Measurements from ENCODE around the gene ADGRF5.
"Not testable (repeated sequence)": the region's sequence is repeated elsewhere in the genome, so short reads cannot be mapped to it uniquely, and the experiment has no call there.

Gene ADGRF5

DNA sequence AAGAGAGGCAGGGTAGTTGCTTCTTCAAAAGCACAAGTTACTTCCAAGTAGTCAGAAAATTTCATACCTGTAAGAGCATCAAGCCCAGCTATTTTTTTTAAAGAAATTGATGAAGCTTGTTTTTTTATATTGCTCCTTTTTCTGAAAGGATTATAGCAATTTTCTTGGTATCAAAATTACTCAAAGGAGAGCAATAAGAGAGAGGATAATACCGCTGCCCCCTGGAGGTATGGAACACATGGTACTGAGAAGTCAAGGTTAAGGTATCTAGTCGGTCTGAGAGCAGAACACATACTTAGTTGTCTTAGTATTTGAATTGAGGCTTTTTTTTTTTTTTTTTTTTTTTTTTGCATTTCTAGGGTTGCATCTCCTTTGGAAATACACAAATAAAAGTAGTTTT, 59.4 kb downstream of the ADGRF5 start:
- DNase-seq (ENCODE audit: low read depth, low spot score) = no peak
- Histone ChIP-seq H3K4me1 (ENCODE audit: control insufficient read depth, insufficient read depth, low read length) (no peaks in the 10 kb centered on the region), H3K4me3 (ENCODE audit: low read length) (no peak overlapping the region), H3K9me3 (ENCODE audit: control insufficient read depth, insufficient read depth, low read length) (no peaks in the 10 kb centered on the region), H3K36me3 (ENCODE audit: control insufficient read depth, insufficient read depth, low read length) (no peaks in the 10 kb centered on the region), H3K27me3 (ENCODE audit: control insufficient read depth, insufficient read depth, low read length) (no peaks in the 10 kb centered on the region), H3K27ac (ENCODE audit: low read length) (no peak overlapping the region)
- no CpG with 5 or more reads among the region's 2 CpGs for WGBS (ENCODE audit: insufficient coverage, insufficient read length)

DNA sequence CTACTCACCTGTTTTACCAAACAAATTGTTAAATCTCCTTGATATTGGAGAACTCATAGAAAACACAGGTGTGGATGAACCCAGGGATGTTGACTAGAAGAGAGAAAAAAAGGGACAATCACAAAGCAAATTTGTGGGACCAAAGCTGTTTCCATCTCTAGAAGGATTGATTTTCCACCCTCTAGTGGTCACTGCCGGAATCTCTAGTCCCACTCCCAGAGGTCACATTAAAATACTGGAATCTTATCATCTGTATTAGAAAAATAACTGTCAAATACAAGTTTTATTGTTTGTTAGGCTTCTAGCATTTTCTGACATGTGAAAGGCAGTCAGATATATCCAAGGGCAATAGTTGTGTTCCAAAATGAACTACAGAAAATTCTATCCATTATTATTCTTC, 65.8 kb downstream of the ADGRF5 start:
- not testable (repeated sequence) for H3K27ac ChIP-seq (ENCODE audit: low read length); H3K9me3 ChIP-seq (ENCODE audit: control insufficient read depth, insufficient read depth, low read length); H3K4me3 ChIP-seq (ENCODE audit: low read length); H3K36me3 ChIP-seq (ENCODE audit: control insufficient read depth, insufficient read depth, low read length); H3K4me1 ChIP-seq (ENCODE audit: control insufficient read depth, insufficient read depth, low read length); H3K27me3 ChIP-seq (ENCODE audit: control insufficient read depth, insufficient read depth, low read length); DNase-seq (ENCODE audit: low read depth, low spot score)
- WGBS (ENCODE audit: insufficient coverage, insufficient read length) = no CpG with 5 or more reads among the region's 1 CpG

DNA sequence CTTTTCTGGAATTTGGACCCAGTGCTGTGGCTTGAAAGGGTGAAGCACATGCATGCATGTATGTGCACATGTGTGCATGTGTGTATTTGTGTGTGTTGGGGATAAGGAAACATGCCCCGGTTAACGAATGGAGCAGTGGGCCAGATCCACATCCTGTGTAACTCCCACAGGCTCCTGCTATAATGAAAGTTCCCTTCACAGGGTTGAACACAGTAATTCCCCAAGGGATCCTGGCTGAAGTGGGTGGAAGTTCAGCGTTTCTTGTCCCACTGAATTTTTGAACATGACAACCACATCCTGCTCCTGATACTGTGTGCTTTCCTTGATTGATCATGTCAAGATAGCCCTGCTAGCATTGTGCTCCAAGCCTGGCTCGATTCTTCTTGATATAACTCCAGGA, 70.2 kb downstream of the ADGRF5 start:
- H3K27ac ChIP-seq (ENCODE audit: low read length); H3K4me3 ChIP-seq (ENCODE audit: low read length); H3K4me1 ChIP-seq (ENCODE audit: control insufficient read depth, insufficient read depth, low read length); DNase-seq (ENCODE audit: low read depth, low spot score); H3K36me3 ChIP-seq (ENCODE audit: control insufficient read depth, insufficient read depth, low read length); H3K27me3 ChIP-seq (ENCODE audit: control insufficient read depth, insufficient read depth, low read length); H3K9me3 ChIP-seq (ENCODE audit: control insufficient read depth, insufficient read depth, low read length): not testable (repeated sequence)
- WGBS (ENCODE audit: insufficient coverage, insufficient read length) = no CpG with 5 or more reads among the region's 4 CpGs

DNA sequence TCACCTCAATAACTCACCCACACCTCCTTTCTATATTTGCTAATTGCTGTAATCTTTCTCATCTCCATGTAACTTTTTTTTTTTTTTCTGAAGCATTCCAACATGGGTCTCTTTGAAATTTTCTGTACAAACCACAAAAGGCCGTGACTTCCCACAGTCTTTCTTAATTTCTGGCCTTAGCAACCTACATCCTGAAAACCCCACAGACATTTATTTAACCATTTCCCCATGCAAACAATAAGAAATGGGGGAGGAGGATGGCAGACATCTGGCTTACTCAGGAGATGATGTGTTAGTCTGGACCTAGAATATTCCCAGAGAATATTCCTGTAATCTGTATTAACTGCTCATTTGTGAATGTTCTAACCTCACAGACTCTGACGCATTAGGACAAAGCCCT, 70.9 kb downstream of the ADGRF5 start:
- H3K4me1 ChIP-seq (ENCODE audit: control insufficient read depth, insufficient read depth, low read length) = no peaks in the 10 kb centered on the region
- no peak overlapping the region for H3K4me3 ChIP-seq (ENCODE audit: low read length)
- no CpG with 5 or more reads among the region's 2 CpGs for WGBS (ENCODE audit: insufficient coverage, insufficient read length)
- no peak for DNase-seq (ENCODE audit: low read depth, low spot score)
- no peaks in the 10 kb centered on the region for H3K36me3 ChIP-seq (ENCODE audit: control insufficient read depth, insufficient read depth, low read length)
- no peaks in the 10 kb centered on the region for H3K27me3 ChIP-seq (ENCODE audit: control insufficient read depth, insufficient read depth, low read length)
- H3K27ac ChIP-seq (ENCODE audit: low read length) = no peak overlapping the region
- H3K9me3 ChIP-seq (ENCODE audit: control insufficient read depth, insufficient read depth, low read length) = no peaks in the 10 kb centered on the region

DNA sequence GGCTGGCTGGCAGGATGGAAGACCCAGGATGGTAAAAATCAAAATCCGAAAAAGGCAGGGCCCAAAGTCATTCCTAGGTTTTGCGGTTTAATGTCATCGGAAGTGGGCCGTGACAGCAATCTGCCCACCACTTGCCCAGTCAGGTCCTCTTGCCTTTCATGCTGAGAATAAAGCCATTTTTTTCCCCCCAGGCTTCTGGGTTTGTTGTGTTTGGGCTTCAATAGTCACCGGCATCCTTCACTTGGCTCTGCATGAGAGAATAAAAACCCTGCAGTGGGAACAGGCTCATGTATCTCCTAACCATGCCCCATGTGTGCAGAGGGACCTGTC, 72.4 kb downstream of the ADGRF5 start:
- H3K27ac ChIP-seq (ENCODE audit: low read length) = no peak overlapping the region
- no peaks in the 10 kb centered on the region for H3K9me3 ChIP-seq (ENCODE audit: control insufficient read depth, insufficient read depth, low read length)
- no peak overlapping the region for H3K4me3 ChIP-seq (ENCODE audit: low read length)
- no peaks in the 10 kb centered on the region for H3K36me3 ChIP-seq (ENCODE audit: control insufficient read depth, insufficient read depth, low read length)
- H3K4me1 ChIP-seq (ENCODE audit: control insufficient read depth, insufficient read depth, low read length) = no peaks in the 10 kb centered on the region
- H3K27me3 ChIP-seq (ENCODE audit: control insufficient read depth, insufficient read depth, low read length) = no peaks in the 10 kb centered on the region
- no CpG with 5 or more reads among the region's 5 CpGs for WGBS (ENCODE audit: insufficient coverage, insufficient read length)
- no peak for DNase-seq (ENCODE audit: low read depth, low spot score)

DNA sequence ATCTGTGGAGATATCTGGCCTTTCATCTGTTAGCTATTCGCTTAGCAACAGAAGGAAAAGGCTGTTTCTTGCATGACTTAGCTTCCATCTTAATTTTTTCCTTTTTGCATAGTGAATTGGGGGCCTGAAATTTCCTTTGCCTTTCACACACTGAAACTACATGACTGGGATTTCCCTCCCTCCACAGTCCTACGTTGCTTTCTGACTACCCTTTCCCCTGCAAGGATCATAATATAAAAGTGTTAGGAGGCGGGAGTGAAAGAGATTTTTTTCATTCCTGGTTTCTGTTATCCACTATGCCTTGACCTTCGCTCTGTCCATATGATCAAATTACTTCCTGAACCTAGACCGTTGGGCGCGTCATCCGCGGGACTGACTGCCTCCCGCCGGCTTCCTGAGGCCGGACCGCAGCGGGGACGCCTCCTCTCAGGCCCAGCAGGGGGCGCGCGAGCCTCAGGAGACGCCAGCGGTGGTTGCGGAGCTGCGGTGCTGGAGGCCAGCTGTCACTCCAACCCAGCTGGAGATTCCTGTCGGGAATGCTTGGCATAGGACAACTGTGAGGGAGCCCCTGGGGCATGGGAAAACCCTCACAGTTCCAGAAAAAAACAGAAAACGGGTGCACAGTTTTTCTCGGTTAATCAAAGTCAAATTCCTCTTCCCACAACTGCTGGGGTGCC, 72.9 kb downstream of the ADGRF5 start:
- no CpG with 5 or more reads among the region's 25 CpGs for WGBS (ENCODE audit: insufficient coverage, insufficient read length)
- DNase-seq (ENCODE audit: low read depth, low spot score) = peak; percentile 60
- Histone ChIP-seq H3K27me3 (ENCODE audit: control insufficient read depth, insufficient read depth, low read length) (no peaks in the 10 kb centered on the region), H3K36me3 (ENCODE audit: control insufficient read depth, insufficient read depth, low read length) (no peaks in the 10 kb centered on the region), H3K9me3 (ENCODE audit: control insufficient read depth, insufficient read depth, low read length) (no peaks in the 10 kb centered on the region), H3K27ac (ENCODE audit: low read length) (no peak overlapping the region), H3K4me3 (ENCODE audit: low read length) (no peak overlapping the region), H3K4me1 (ENCODE audit: control insufficient read depth, insufficient read depth, low read length) (no peaks in the 10 kb centered on the region)

DNA sequence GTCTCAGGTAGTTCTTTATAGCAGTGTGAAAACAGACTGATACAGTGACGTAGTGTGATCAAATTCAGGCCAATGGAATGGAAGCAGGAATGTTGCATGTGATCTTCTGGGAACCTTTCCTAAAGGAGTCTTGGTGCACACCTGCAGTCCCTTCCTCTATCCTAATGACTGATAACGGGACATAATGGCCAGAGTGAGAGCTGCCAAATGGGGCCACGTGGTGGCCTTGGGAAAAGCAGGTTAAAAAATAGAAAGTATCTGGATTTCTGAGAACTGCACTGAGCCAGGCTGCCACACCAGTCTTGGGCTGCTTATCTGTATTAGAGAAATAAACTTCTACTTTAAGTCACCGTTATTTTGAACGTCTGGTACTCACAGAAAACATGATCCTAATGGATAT, 76.6 kb downstream of the ADGRF5 start:
- Histone ChIP-seq H3K36me3 (ENCODE audit: control insufficient read depth, insufficient read depth, low read length) (no peaks in the 10 kb centered on the region), H3K4me3 (ENCODE audit: low read length) (no peak overlapping the region), H3K4me1 (ENCODE audit: control insufficient read depth, insufficient read depth, low read length) (no peaks in the 10 kb centered on the region), H3K27ac (ENCODE audit: low read length) (no peak overlapping the region), H3K27me3 (ENCODE audit: control insufficient read depth, insufficient read depth, low read length) (no peaks in the 10 kb centered on the region), H3K9me3 (ENCODE audit: control insufficient read depth, insufficient read depth, low read length) (no peaks in the 10 kb centered on the region)
- no peak for DNase-seq (ENCODE audit: low read depth, low spot score)
- no CpG with 5 or more reads among the region's 5 CpGs for WGBS (ENCODE audit: insufficient coverage, insufficient read length)

DNA sequence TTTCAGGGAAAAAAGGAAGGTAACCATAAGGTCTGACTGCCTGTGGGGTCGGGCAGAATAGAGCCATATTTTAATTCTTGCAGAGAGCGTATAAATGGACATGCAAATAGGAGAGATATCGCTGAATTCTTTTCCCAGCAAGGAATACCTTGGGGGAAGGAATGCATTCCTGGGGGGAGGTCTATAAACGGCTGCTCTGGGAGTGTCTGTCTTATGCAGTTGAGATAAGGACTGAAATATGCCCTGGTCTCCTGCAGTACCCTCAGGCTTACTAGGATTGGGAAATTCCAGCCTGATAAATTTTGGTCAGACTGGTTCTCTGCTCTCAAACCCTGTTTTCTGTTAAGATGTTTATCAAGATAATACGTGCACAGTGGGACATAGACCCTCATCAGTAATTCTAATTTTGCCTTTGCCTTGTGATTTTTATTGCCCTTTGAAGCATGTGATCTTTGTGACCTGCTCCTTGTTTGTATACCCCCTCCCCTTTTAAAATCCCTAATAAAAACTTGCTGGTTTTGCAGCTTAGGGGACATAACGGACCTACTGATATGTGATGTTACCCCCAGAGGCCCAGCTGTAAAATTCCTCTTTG, 79.4 kb downstream of the ADGRF5 start:
- not testable (repeated sequence) for DNase-seq (ENCODE audit: low read depth, low spot score); H3K36me3 ChIP-seq (ENCODE audit: control insufficient read depth, insufficient read depth, low read length); H3K4me3 ChIP-seq (ENCODE audit: low read length); H3K27ac ChIP-seq (ENCODE audit: low read length); H3K27me3 ChIP-seq (ENCODE audit: control insufficient read depth, insufficient read depth, low read length); H3K9me3 ChIP-seq (ENCODE audit: control insufficient read depth, insufficient read depth, low read length); H3K4me1 ChIP-seq (ENCODE audit: control insufficient read depth, insufficient read depth, low read length)
- WGBS (ENCODE audit: insufficient coverage, insufficient read length) = no CpG with 5 or more reads among the region's 6 CpGs

DNA sequence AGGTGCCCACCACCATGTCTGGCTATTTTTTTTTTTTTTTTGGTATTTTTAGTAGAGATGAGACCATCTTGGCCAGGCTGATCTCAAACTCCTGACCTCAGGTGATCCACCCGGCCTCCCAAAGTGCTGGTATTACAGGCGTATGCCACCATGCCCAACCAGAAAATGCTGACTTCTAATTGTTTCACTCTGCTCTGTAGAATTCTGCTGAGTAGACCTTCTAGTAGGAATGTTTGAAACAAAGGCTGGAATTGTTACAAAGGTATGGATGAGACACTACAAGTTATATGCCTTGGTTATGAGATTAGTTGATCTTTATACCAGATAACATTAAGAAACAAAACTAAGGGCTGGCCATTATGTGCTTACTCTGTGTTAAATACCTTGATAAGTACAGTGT, 83.7 kb downstream of the ADGRF5 start:
- WGBS (ENCODE audit: insufficient coverage, insufficient read length) = no CpG with 5 or more reads among the region's 2 CpGs
- DNase-seq (ENCODE audit: low read depth, low spot score) = no peak

DNA sequence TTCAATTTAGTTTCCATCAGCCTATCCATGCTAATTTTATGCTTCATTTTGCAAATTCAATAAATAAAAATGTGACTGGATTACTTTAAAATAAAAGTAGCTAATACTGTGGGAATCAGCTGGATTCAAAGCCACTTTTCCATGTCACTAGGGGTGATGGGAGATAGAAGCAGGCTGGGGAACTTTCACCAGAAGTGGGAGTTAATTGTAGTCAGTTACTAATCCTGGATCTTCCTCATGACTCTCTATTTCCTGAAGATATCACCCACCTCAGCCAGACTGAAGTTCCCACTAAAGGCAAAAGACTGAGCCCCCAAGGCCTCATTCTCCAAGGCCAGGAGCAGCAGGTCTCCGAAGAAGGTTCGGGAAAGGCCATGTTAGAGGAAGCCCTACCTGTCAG, 86.7 kb downstream of the ADGRF5 start:
- H3K36me3 ChIP-seq (ENCODE audit: control insufficient read depth, insufficient read depth, low read length); H3K4me1 ChIP-seq (ENCODE audit: control insufficient read depth, insufficient read depth, low read length); DNase-seq (ENCODE audit: low read depth, low spot score); H3K4me3 ChIP-seq (ENCODE audit: low read length); H3K27ac ChIP-seq (ENCODE audit: low read length); H3K27me3 ChIP-seq (ENCODE audit: control insufficient read depth, insufficient read depth, low read length); H3K9me3 ChIP-seq (ENCODE audit: control insufficient read depth, insufficient read depth, low read length): not testable (repeated sequence)
- no CpG with 5 or more reads among the region's 2 CpGs for WGBS (ENCODE audit: insufficient coverage, insufficient read length)

More for the DNA sequence above, 83.7 kb downstream of the ADGRF5 start:
- H3K36me3 ChIP-seq (ENCODE audit: control insufficient read depth, insufficient read depth, low read length) = no peaks in the 10 kb centered on the region
- no peaks in the 10 kb centered on the region for H3K9me3 ChIP-seq (ENCODE audit: control insufficient read depth, insufficient read depth, low read length)
- no peaks in the 10 kb centered on the region for H3K4me1 ChIP-seq (ENCODE audit: control insufficient read depth, insufficient read depth, low read length)
- H3K27me3 ChIP-seq (ENCODE audit: control insufficient read depth, insufficient read depth, low read length) = no peaks in the 10 kb centered on the region
- no peak overlapping the region for H3K4me3 ChIP-seq (ENCODE audit: low read length)
- no peak overlapping the region for H3K27ac ChIP-seq (ENCODE audit: low read length)

DNA sequence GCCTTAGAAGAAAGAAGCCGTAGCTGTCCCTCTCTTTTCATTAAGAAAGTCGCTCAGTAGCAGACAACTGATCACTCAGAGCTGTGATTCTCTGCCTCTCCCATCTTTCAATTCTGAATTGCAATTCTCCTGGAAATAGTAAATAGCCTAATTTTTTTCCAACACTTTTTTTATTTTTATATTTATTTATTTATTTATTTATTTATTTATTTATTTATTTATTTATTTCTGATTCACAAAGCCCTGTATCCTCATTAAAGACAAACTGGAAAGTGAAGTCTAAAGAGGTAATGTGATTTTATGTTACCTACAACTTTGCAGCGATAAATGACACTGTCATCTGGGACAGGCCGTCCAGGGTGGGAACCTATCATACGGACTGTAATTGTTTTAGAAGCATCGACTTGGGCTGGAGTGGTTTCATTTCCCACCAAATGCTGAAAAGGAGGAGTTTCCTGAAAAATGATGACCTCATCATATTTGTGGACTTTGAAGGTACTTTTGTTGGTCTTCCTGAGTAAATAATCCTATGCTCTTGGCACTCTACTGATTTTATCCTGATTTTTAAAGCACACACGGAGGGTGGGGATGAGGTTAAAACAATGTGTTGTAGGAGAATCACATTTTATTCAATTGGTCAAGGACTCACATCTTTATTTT, 87.4 kb downstream of the ADGRF5 start:
- H3K27me3 ChIP-seq (ENCODE audit: control insufficient read depth, insufficient read depth, low read length); H3K4me1 ChIP-seq (ENCODE audit: control insufficient read depth, insufficient read depth, low read length); H3K9me3 ChIP-seq (ENCODE audit: control insufficient read depth, insufficient read depth, low read length); H3K36me3 ChIP-seq (ENCODE audit: control insufficient read depth, insufficient read depth, low read length); H3K27ac ChIP-seq (ENCODE audit: low read length); H3K4me3 ChIP-seq (ENCODE audit: low read length); DNase-seq (ENCODE audit: low read depth, low spot score): not testable (repeated sequence)
- WGBS (ENCODE audit: insufficient coverage, insufficient read length) = no CpG with 5 or more reads among the region's 7 CpGs

Data from iPS DF 6.9 (cell line).